Kidney (tissue), 14 donors: ENCODE data around the gene FAHD2A. TPM values are rescaled to one million over a fixed set of nuclear protein-coding genes. Genes with fewer than 3 reads are reported as not detected.

ENCODE experiments used
- DNase-seq, 5 donors: peaks; one replicate each; pipeline ENCODE4 v3.0.0-alpha.2; 2013 to 2020
- FAIRE-seq: peaks from 2 replicates; lab custom pipeline; 2012; peaks lifted over from hg19 to GRCh38; lab: Jason Lieb, UNC
- H3K27ac ChIP-seq, 2 donors: one replicate each; pipeline ENCODE4 v1.7.0; 2013; ENCODE audit warnings: low read depth in 2 of 2, low read length in 2 of 2, inconsistent platforms in 1 of 2
- H3K27me3 ChIP-seq: one replicate; pipeline ENCODE4 v1.7.1; 2013; ENCODE audit warnings: low read length, inconsistent platforms; ENCODE audit not compliant: control insufficient read depth, insufficient read depth
- H3K36me3 ChIP-seq, 3 donors: one replicate each; pipeline versions ENCODE4 v1.7.0 to v1.7.1; 2013; ENCODE audit warnings: low read length in 3 of 3, control low read depth in 1 of 3, inconsistent platforms in 1 of 3; ENCODE audit not compliant: insufficient read depth in 3 of 3, control insufficient read depth in 2 of 3
- H3K4me1 ChIP-seq, 3 donors: one replicate each; pipeline versions ENCODE4 v1.7.0 to v1.7.1; 2013; ENCODE audit warnings: low read length in 3 of 3, inconsistent platforms in 1 of 3, low read depth in 1 of 3; ENCODE audit not compliant: control insufficient read depth in 2 of 3, insufficient read depth in 2 of 3
- H3K4me3 ChIP-seq, 3 donors: one replicate each; pipeline versions ENCODE4 v1.7.0 to v1.8.1; 2013; ENCODE audit warnings: low read length in 3 of 3, control low read depth in 1 of 3, inconsistent platforms in 1 of 3
- H3K9ac ChIP-seq, 3 donors: one replicate each; pipeline versions ENCODE4 v1.7.0 to v1.7.1; 2013; ENCODE audit warnings: low read length in 3 of 3, control low read depth in 1 of 3, inconsistent platforms in 1 of 3
- H3K9me3 ChIP-seq, 3 donors: one replicate each; pipeline versions ENCODE4 v1.7.0 to v1.7.1; 2013; ENCODE audit warnings: low read length in 3 of 3, control low read depth in 1 of 3, inconsistent platforms in 1 of 3; ENCODE audit not compliant: control insufficient read depth in 2 of 3, insufficient read depth in 1 of 3
- intact Hi-C: fragments of 100-400 bp; cut with DNase I; formaldehyde crosslinking; loops from one replicate; pipeline ENCODE4 v1.11.1; 2022
- polyA plus RNA-seq: library from polyadenylated mRNA; stranded (reverse); fragments of 350-450 nt; fragmentation: Illumina TruSeq; extraction: RNeasy Lipid Tissue Mini Kit (QIAGEN cat#74804); gene quantifications from one replicate; pipeline ENCODE4 v1.2.3, GENCODE V29; 2014; ENCODE audit warnings: low read depth, low replicate concordance; ENCODE audit not compliant: insufficient read depth
- total RNA-seq: library from RNA; stranded (reverse); fragmentation: NEBNext Ultra II Directional; extraction: Animal tissue kit (Norgen Biotek cat#: 25700); gene quantifications from one replicate; pipeline ENCODE4 v1.2.1, GENCODE V29; 2021
- TF ChIP-seq, protein P1 (sequence below): IDR thresholded peaks from 3 replicates; pipeline ENCODE4 v1.5.1; 2012; ENCODE audit warnings: mild to moderate bottlenecking, moderate library complexity, borderline replicate concordance; ENCODE audit not compliant: insufficient read depth; ENCODE audit errors: extremely low read depth
- donor health status: control.
- donor health status: control.
- donor health status: control.
- donor health status: control.
- donor health status: control.
- donor health status: DM: yes; HTN: yes; CAD: no.
- donor health status: Normal renal cell carcinoma (clear cell type).

FAHD2A gene
- total and polyA plus RNA-seq, 2 donors from 2014 or later = 24.9 to 64.9 TPM

- H3K9me3 ChIP-seq = no peaks in the 10 kb centered on the region
- H3K36me3 ChIP-seq = no peaks in the 10 kb centered on the region
- TF ChIP-seq, protein P1, sequence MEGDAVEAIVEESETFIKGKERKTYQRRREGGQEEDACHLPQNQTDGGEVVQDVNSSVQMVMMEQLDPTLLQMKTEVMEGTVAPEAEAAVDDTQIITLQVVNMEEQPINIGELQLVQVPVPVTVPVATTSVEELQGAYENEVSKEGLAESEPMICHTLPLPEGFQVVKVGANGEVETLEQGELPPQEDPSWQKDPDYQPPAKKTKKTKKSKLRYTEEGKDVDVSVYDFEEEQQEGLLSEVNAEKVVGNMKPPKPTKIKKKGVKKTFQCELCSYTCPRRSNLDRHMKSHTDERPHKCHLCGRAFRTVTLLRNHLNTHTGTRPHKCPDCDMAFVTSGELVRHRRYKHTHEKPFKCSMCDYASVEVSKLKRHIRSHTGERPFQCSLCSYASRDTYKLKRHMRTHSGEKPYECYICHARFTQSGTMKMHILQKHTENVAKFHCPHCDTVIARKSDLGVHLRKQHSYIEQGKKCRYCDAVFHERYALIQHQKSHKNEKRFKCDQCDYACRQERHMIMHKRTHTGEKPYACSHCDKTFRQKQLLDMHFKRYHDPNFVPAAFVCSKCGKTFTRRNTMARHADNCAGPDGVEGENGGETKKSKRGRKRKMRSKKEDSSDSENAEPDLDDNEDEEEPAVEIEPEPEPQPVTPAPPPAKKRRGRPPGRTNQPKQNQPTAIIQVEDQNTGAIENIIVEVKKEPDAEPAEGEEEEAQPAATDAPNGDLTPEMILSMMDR = no peak
- no peak overlapping the region for H3K9ac ChIP-seq
- H3K4me3 ChIP-seq = no peak overlapping the region
- no peak overlapping the region for H3K27ac ChIP-seq
- H3K27me3 ChIP-seq = no peaks in the 10 kb centered on the region
- intact Hi-C loops = no loop called here
- no peaks in the 10 kb centered on the region for H3K4me1 ChIP-seq
- FAIRE-seq (no peak), DNase-seq (peak in 1 of 5 donors; percentile 60)
Observed at GRCh38 chr2:95356821-95357700, 45.4 kb upstream of the FAHD2A start.

GRCh38 chr2:95357717-95358280, 44.7 kb upstream of the FAHD2A start:
- no peak for FAIRE-seq
- Histone ChIP-seq H3K36me3 (no peaks in the 10 kb centered on the region), H3K27me3 (no peaks in the 10 kb centered on the region), H3K9me3 (no peaks in the 10 kb centered on the region), H3K9ac (no peak overlapping the region), H3K27ac (no peak overlapping the region), H3K4me1 (no peaks in the 10 kb centered on the region), H3K4me3 (no peak overlapping the region)
- peak in 1 of 5 donors; percentile 49 for DNase-seq
- TF ChIP-seq, protein P1 = no peak
- intact Hi-C loops = no loop called here

- Histone ChIP-seq H3K4me1 (no peaks in the 10 kb centered on the region), H3K9me3 (no peaks in the 10 kb centered on the region), H3K36me3 (no peaks in the 10 kb centered on the region), H3K4me3 (no peak overlapping the region), H3K27ac (no peak overlapping the region), H3K27me3 (no peaks in the 10 kb centered on the region), H3K9ac (no peak overlapping the region)
- intact Hi-C loops = no loop called here
- DNase-seq = no peak
- TF ChIP-seq, protein P1 = no peak
- no peak for FAIRE-seq
Observed at GRCh38 chr2:95359031-95359430, 43.5 kb upstream of the FAHD2A start.
